Stimulated activated CD8-positive, alpha-beta memory T cell treated with anti-CD3 and anti-CD28 coated beads, Interleukin-2, amount 100 ng/mL, for 1 hour (primary cell): ENCODE measurements around the gene OR1F1.
"Not testable (repeated sequence)": the region's sequence is repeated elsewhere in the genome, so short reads cannot be mapped to it uniquely, and the experiment has no call there.

Source experiments
- DNase-seq, 2 donors: peaks; one replicate each; pipeline ENCODE4 v3.0.0-alpha.2; 2020; ENCODE audit warnings: low read depth in 2 of 2

Gene OR1F1

GRCh38 chr16:3173892-3174617, 13.9 kb upstream of the OR1F1 start:
- no peak for DNase-seq

- DNase-seq = no peak
Measured at GRCh38 chr16:3174618-3175148, 13.3 kb upstream of the OR1F1 start.

GRCh38 chr16:3175157-3176093, 12.6 kb upstream of the OR1F1 start:
- DNase-seq = no peak

- DNase-seq = no peak
Measured at GRCh38 chr16:3179651-3180050, 8.4 kb upstream of the OR1F1 start.

GRCh38 chr16:3180445-3180878, 7.5 kb upstream of the OR1F1 start:
- no peak for DNase-seq

- not testable (repeated sequence) for DNase-seq
Measured at GRCh38 chr16:3182293-3182607, 5.8 kb upstream of the OR1F1 start.

- DNase-seq = no peak
Measured at GRCh38 chr16:3182608-3183444, 5.2 kb upstream of the OR1F1 start.

- no peak for DNase-seq
Measured at GRCh38 chr16:3183445-3184139, 4.4 kb upstream of the OR1F1 start.

GRCh38 chr16:3186946-3187690, 886 bp upstream of the OR1F1 start:
- DNase-seq = no peak

- DNase-seq = no peak
Measured at GRCh38 chr16:3188675-3188924, 596 bp downstream of the OR1F1 start.

- no peak for DNase-seq
Measured at GRCh38 chr16:3188925-3189825, 1.2 kb downstream of the OR1F1 start.

- no peak for DNase-seq
Measured at GRCh38 chr16:3189869-3190268, 1.9 kb downstream of the OR1F1 start.

- no peak for DNase-seq
Measured at GRCh38 chr16:3190949-3191353, 2.9 kb downstream of the OR1F1 start.

- no peak for DNase-seq
Measured at GRCh38 chr16:3192476-3193019, 4.5 kb downstream of the OR1F1 start.

- DNase-seq = no peak
Measured at GRCh38 chr16:3193221-3194212, 5.5 kb downstream of the OR1F1 start.

- no peak for DNase-seq
Measured at GRCh38 chr16:3194792-3195191, 6.8 kb downstream of the OR1F1 start.

GRCh38 chr16:3195975-3196374, 8.0 kb downstream of the OR1F1 start:
- DNase-seq = no peak

- not testable (repeated sequence) for DNase-seq
Measured at GRCh38 chr16:3197694-3198333, 9.8 kb downstream of the OR1F1 start.
